GM19025 (cell line): ENCODE measurements around the gene MEPCE.

ENCODE experiments used
- ATAC-seq: cut with Tn5 transposase; IDR thresholded peaks from one replicate; pipeline ENCODE4 v1.9.1; 2021; ENCODE audit warnings: mild to moderate bottlenecking, low read depth, moderate library complexity; ENCODE audit not compliant: unreplicated experiment

Gene MEPCE

GRCh38 chr7:100456562-100456961 lies 26.9 kb downstream of the MEPCE start:
- ATAC-seq, result no peak

GRCh38 chr7:100457033-100457432 lies 27.4 kb downstream of the MEPCE start:
- ATAC-seq, result no peak

- ATAC-seq, result no peak
Observed at GRCh38 chr7:100464210-100464660, 34.6 kb downstream of the MEPCE start, which contains the start of gene SPACDR. Gene SPACDR (minus strand): TSS chr7:100464260. CDS start chr7:100464025, 235 bp downstream.

- ATAC-seq, result no peak
Observed at GRCh38 chr7:100464791-100465190, 35.2 kb downstream of the MEPCE start.

DNA sequence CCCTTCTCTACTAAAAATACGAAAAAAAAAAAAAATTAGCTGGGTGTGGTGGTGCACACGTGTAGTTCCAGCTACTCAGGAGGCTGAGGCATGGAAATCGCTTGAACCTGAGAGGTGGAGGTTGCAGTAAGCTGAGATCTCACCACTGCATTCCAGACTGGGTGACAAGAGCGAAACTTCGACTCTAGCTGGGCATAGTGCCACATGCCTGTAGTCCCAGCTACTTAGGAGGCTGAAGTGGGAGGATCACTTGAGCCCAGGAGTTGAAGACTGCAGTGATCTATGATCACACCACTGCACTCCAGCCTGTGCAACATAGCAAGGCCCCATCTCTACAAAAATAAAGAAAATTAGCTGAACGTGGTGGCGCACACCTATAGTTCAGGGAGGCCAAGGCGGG lies 35.7 kb downstream of the MEPCE start:
- ATAC-seq, result no peak

DNA sequence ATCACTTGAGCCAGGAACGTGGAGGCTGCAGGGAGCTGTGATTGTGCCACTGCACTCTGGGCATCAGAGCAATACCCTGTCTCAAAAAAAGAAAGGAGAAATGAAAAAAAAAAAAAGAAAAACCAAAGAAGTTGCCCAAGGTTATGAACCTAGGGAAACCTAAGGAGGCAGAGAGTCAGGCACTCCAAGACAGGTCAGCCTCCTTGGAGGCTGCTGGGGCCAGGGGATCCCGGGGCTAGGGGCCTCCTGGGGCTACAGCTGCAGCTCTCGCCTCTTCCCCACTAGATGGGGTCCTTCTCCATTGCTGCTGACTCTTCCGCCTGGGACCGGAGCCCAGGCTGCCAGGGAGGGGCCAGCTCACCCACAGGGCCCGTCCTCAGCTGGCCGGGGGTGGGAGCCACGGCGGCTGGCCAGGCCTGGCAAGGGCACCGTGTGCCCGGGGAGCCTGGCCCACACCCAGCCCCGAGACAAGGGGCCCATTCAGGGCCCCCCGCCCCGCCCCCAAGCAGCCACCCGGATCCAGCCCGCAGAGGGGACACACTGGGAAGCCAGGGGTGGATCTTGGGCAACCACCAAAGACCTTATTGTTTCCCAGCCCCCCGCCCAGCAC lies 36.2 kb downstream of the MEPCE start:
- ATAC-seq, result no peak

- ATAC-seq, result no peak
Observed at GRCh38 chr7:100466653-100467605, 37.3 kb downstream of the MEPCE start.

GRCh38 chr7:100467638-100468373 lies 38.2 kb downstream of the MEPCE start:
- ATAC-seq, result no peak

DNA sequence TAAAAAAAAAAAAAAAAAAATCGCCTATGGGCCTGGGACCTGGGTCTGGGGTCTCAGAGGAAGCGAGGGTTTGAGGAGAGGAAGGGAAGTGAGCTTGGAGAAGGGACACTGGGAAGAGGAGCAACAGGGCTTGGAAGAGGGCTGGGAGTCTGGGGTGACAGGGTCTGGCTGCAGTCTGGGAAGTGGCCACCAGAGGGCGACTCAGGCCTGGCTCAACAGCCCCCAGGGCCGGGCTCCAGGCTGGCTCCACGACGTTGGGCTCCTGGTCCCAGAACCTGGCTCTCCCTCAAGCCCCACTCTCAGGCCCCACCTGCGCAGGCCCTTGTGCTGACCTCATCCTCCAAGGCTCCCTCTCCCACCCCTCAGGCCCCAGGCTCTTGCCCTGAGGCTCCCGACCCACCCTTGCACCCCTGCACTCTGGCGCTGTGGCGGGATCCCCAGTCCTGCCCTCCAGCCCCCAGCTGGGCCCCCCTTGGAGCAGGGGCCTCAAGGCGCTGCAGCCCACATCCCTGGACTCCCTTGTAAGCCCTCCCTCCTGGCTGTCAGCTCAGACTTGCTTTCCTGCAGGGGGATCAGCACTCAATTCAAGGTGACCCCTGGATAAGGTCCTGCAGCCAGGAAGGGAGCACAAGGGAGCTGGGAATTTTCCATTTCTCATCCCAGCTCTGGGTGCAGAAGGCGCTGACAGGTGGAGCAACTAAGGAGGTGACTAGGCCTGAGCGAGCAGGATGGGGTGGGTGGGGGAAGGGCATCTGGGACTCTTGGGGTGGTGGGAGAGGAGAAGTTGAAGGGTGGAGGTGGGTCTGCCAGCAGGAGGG lies 39.8 kb downstream of the MEPCE start:
- ATAC-seq, result peak; percentile 46

- ATAC-seq, result no peak
Observed at GRCh38 chr7:100471021-100471420, 41.4 kb downstream of the MEPCE start.

- no peak for ATAC-seq
Observed at GRCh38 chr7:100472121-100472851, 42.7 kb downstream of the MEPCE start.

- no peak for ATAC-seq
Observed at GRCh38 chr7:100472854-100473499, 43.3 kb downstream of the MEPCE start.

- no peak for ATAC-seq
Observed at GRCh38 chr7:100475549-100475948, 45.9 kb downstream of the MEPCE start.

GRCh38 chr7:100476101-100476780 lies 46.6 kb downstream of the MEPCE start:
- ATAC-seq, result no peak

DNA sequence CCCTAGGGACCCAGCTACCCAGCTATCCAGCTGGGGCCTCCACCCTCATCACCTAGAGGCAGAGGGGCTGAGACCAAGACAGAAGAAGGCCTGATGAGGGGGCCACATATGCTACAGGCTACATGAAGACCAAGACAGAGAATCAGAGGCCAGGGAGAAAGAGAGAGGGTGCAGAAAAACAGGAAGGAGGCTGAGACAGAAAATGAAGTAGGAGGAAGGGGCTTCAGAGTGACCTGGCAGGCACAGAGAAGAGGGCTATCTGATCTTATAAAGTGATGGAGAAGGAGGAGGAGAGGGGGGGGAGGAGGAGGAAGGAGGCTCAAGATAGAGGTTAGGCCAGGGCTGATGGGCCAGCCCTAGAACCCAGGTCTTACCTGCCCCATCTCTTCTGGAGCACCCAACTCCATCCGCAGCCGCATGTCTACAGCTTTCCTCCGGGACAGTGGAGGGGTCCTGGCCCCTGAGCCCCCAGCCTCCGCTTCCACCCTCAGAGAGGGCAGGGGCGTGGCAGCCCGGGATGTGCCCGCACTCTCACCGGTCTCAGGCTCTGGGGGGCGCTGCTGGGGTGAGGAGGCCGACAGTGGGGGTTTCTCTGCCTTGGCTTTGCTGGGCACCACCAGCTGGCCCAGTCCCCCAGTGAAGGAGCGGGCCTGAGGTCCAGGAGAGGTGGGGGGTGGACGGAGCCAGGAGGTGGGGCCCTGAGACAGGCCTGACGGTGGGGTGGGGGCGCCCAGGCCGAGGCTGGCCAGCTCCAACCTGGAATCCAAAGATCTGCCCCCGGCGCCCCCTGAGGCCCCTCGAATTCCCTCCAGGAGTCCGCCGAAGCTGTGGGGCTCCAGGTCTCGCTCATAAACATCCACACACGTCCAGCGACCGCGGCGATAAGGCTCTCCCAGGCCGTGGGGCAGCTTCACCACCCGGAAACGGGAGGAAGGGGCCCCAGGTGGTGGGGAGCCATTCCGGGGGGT lies 47.6 kb downstream of the MEPCE start:
- ATAC-seq, result no peak

DNA sequence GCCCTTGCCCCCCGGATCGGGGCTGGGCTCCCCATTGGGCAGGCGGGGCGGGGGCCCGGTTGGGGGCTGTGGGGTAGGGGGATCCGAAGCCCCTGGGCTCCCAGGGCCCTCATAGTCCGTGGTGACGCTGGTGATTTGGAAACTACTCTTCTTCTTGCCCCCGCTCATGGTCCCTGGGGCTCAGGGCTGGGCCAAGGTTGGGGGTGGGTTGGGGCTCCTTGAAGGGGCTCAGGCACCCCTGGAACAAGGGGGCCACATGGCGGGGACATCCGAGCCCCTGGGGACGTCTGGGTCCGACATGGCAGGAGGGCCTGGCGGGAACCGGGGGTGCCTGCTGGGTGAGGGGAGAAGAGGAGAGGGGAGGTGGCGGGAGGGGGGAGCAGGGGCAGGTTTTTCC lies 48.2 kb downstream of the MEPCE start:
- no peak for ATAC-seq

- peak; percentile 51 for ATAC-seq
Observed at GRCh38 chr7:100478958-100479660, 49.5 kb downstream of the MEPCE start, which contains the start of gene TSC22D4. Gene TSC22D4 (minus strand): TSS chr7:100479214. CDS start chr7:100478038, 1,176 bp downstream.
